H9 (cell line): Measurements from ENCODE around the gene LAMC2. TPM values are rescaled to one million over a fixed set of nuclear protein-coding genes. Genes with fewer than 3 reads are reported as not detected.

Source experiments
- DNase-seq: peaks from one replicate; pipeline ENCODE4 v3.0.0-alpha.2; 2017
- H2AFZ ChIP-seq: one replicate; pipeline ENCODE4 v1.6.1; 2013; ENCODE audit warnings: mild to moderate bottlenecking, low read length, control low read depth, moderate library complexity
- H2AK5ac ChIP-seq: 2 replicates; pipeline ENCODE4 v1.6.1; 2013; ENCODE audit warnings: low read length, control low read depth, mixed read lengths; ENCODE audit not compliant: insufficient read length
- H2BK120ac ChIP-seq: one replicate; pipeline ENCODE4 v1.6.1; 2013; ENCODE audit warnings: low read depth, mild to moderate bottlenecking, low read length, control low read depth, inconsistent platforms; ENCODE audit not compliant: poor library complexity, severe bottlenecking
- H2BK12ac ChIP-seq: 2 replicates; pipeline ENCODE4 v1.6.1; 2013; ENCODE audit warnings: low read length, control low read depth, mixed read lengths, low read depth; ENCODE audit not compliant: insufficient read length
- H2BK15ac ChIP-seq: 2 replicates; pipeline ENCODE4 v1.6.1; 2013; ENCODE audit warnings: low read depth, low read length, control low read depth
- H2BK20ac ChIP-seq: one replicate; pipeline ENCODE4 v1.6.1; 2013; ENCODE audit warnings: low read depth, mild to moderate bottlenecking, low read length, control low read depth, inconsistent platforms; ENCODE audit not compliant: poor library complexity, severe bottlenecking
- H2BK5ac ChIP-seq: 2 replicates; pipeline ENCODE4 v1.6.1; 2013; ENCODE audit warnings: low read length, control low read depth, mixed read lengths; ENCODE audit not compliant: insufficient read length
- H3K14ac ChIP-seq: 2 replicates; pipeline ENCODE4 v1.6.1; 2013; ENCODE audit warnings: low read length, control low read depth; ENCODE audit not compliant: insufficient read depth
- H3K18ac ChIP-seq: 2 replicates; pipeline ENCODE4 v1.6.1; 2013; ENCODE audit warnings: low read depth, mild to moderate bottlenecking, mixed read lengths, low read length, control low read depth; ENCODE audit not compliant: insufficient read length
- H3K23ac ChIP-seq: 2 replicates; pipeline ENCODE4 v1.6.1; 2013; ENCODE audit warnings: low read length, control low read depth, mixed read lengths, low read depth; ENCODE audit not compliant: insufficient read length
- H3K23me2 ChIP-seq: 2 replicates; pipeline ENCODE4 v1.6.1; 2013; ENCODE audit warnings: low read depth, mild to moderate bottlenecking, mixed read lengths, low read length, control low read depth; ENCODE audit not compliant: insufficient read length, poor library complexity, severe bottlenecking
- H3K27ac ChIP-seq: 2 replicates; pipeline ENCODE4 v1.5.1; 2013; ENCODE audit warnings: low read length, control low read depth, mixed read lengths, low read depth; ENCODE audit not compliant: insufficient read length
- H3K27me3 ChIP-seq: 2 replicates; pipeline ENCODE4 v1.6.1; 2013; ENCODE audit warnings: low read length, control low read depth, inconsistent platforms; ENCODE audit not compliant: insufficient read depth
- H3K4ac ChIP-seq: 2 replicates; pipeline ENCODE4 v1.6.1; 2013; ENCODE audit warnings: low read depth, mild to moderate bottlenecking, control low read depth, inconsistent platforms, low read length, moderate library complexity
- H3K4me1 ChIP-seq: 2 replicates; pipeline ENCODE4 v1.6.1; 2013; ENCODE audit warnings: low read length, control low read depth, inconsistent platforms; ENCODE audit not compliant: insufficient read depth
- H3K4me2 ChIP-seq: 2 replicates; pipeline ENCODE4 v1.6.1; 2013; ENCODE audit warnings: low read length, control low read depth, mixed read lengths; ENCODE audit not compliant: insufficient read length, insufficient read depth
- H3K56ac ChIP-seq: 2 replicates; pipeline ENCODE4 v1.6.1; 2013; ENCODE audit warnings: low read depth, mild to moderate bottlenecking, mixed read lengths, low read length, control low read depth; ENCODE audit not compliant: insufficient read length
- H3K79me1 ChIP-seq: 2 replicates; pipeline ENCODE4 v1.6.1; 2013; ENCODE audit warnings: low read depth, mild to moderate bottlenecking, moderate library complexity, low read length, control low read depth, inconsistent platforms; ENCODE audit not compliant: insufficient read depth, poor library complexity, severe bottlenecking
- H3K79me2 ChIP-seq: 2 replicates; pipeline ENCODE4 v1.6.1; 2013; ENCODE audit warnings: low read length, control low read depth, inconsistent platforms; ENCODE audit not compliant: insufficient read depth
- H3K9ac ChIP-seq: 2 replicates; pipeline ENCODE4 v1.6.1; 2013; ENCODE audit warnings: low read length, control low read depth, mixed read lengths; ENCODE audit not compliant: insufficient read length; ENCODE audit errors: extremely low read depth
- H3K9me3 ChIP-seq: one replicate; pipeline ENCODE4 v1.6.1; 2013; ENCODE audit warnings: low read depth, low read length, inconsistent platforms; ENCODE audit not compliant: control insufficient read depth
- H3T11ph ChIP-seq: one replicate; pipeline ENCODE4 v1.6.1; 2013; ENCODE audit warnings: mild to moderate bottlenecking, low read length, control low read depth, inconsistent platforms
- H4K20me1 ChIP-seq: one replicate; pipeline ENCODE4 v1.6.1; 2013; ENCODE audit not compliant: control insufficient read depth, insufficient read length, insufficient read depth
- H4K5ac ChIP-seq: 2 replicates; pipeline ENCODE4 v1.6.1; 2013; ENCODE audit warnings: low read depth, mild to moderate bottlenecking, mixed read lengths, low read length, control low read depth; ENCODE audit not compliant: insufficient read length
- H4K8ac ChIP-seq: replicated peaks from 2 replicates; pipeline ENCODE4 v1.6.1; 2013; ENCODE audit warnings: low read length, control low read depth, mixed read lengths, low read depth; ENCODE audit not compliant: insufficient read length
- H4K91ac ChIP-seq: 2 replicates; pipeline ENCODE4 v1.6.1; 2013; ENCODE audit warnings: low read depth, mild to moderate bottlenecking, moderate library complexity, mixed read lengths, low read length, control low read depth; ENCODE audit not compliant: insufficient read length
- H3K27ac Mint-ChIP-seq, 3 experiments: 2 replicates in 2 of 3; 3 replicates in 1 of 3; pipeline ENCODE4 v1.8.0; 2020 to 2021; ENCODE audit warnings: mixed read lengths in 3 of 3, mild to moderate bottlenecking in 1 of 3, moderate library complexity in 1 of 3
- H3K27me3 Mint-ChIP-seq: 2 replicates; pipeline ENCODE4 v1.8.0; 2021; ENCODE audit warnings: low read depth, mild to moderate bottlenecking, moderate library complexity, mixed read lengths
- H3K36me3 Mint-ChIP-seq, 3 experiments: 2 replicates in 2 of 3; 3 replicates in 1 of 3; pipeline ENCODE4 v1.8.0; 2020 to 2021; ENCODE audit warnings: low read depth in 3 of 3, mixed read lengths in 3 of 3; ENCODE audit not compliant: insufficient read depth in 1 of 3
- H3K4me1 Mint-ChIP-seq, 2 experiments: 2 replicates each; pipeline ENCODE4 v1.8.0; 2020; ENCODE audit warnings: mixed read lengths in 2 of 2
- H3K4me3 Mint-ChIP-seq, 2 experiments: 2 replicates in 1 of 2; 3 replicates in 1 of 2; pipeline ENCODE4 v1.8.0; 2020 to 2021; ENCODE audit warnings: mild to moderate bottlenecking in 2 of 2, mixed read lengths in 2 of 2, moderate library complexity in 1 of 2
- H3K9me3 Mint-ChIP-seq, 2 experiments: 2 replicates in 1 of 2; 3 replicates in 1 of 2; pipeline ENCODE4 v1.8.0; 2020; ENCODE audit warnings: mild to moderate bottlenecking in 2 of 2, mixed read lengths in 2 of 2, moderate library complexity in 1 of 2
- CTCF ChIP-seq: fragments of 200-600 bp; sonication (generic); conservative IDR thresholded peaks from 3 replicates; pipeline ENCODE4 v1.8.0; 2021; ENCODE audit warnings: antibody characterized with exemption, mild to moderate bottlenecking
- WGBS: extraction: QIAGEN DNeasy Blood & Tissue Kit; methylation state at CpG from one replicate; pipeline ENCODE4 v1.1.7; 2013; ENCODE audit warnings: missing lambda C conversion rate, low lambda C conversion rate, mixed read lengths; ENCODE audit not compliant: insufficient read length; ENCODE audit errors: extremely low coverage; 5-methylcytosine and 5-hydroxymethylcytosine counted together
- total RNA-seq: library from RNA; stranded (reverse); gene quantifications from 2 replicates; pipeline ENCODE4 v1.2.1, GENCODE V29; 2021

LAMC2 gene
- total RNA-seq, 1 experiment from 2014 or later: 7.4 TPM

GRCh38 chr1:183188240-183188639 lies 2.2 kb downstream of the LAMC2 start:
- no peak overlapping the region for H3K14ac ChIP-seq
- H2BK5ac ChIP-seq: no peak overlapping the region
- H4K20me1 ChIP-seq: no peaks in the 10 kb centered on the region
- Mint-ChIP-seq H3K27me3 (peaks cover 1% of the 10 kb centered on the region), H3K4me3 (no peak overlapping the region), H3K36me3 (no peaks in the 10 kb centered on the region), H3K9me3 (no peaks in the 10 kb centered on the region), H3K27ac (no peak overlapping the region), H3K4me1 (peaks cover 17% of the 10 kb centered on the region in 2 experiments)
- no peak overlapping the region for H4K91ac ChIP-seq
- no peak overlapping the region for H2BK120ac ChIP-seq
- H2AFZ ChIP-seq: no peak overlapping the region
- H3K79me2 ChIP-seq: no peaks in the 10 kb centered on the region
- no peak overlapping the region for H3K18ac ChIP-seq
- H3K79me1 ChIP-seq: no peaks in the 10 kb centered on the region
- H4K5ac ChIP-seq: no peak overlapping the region
- H3T11ph ChIP-seq: no peak overlapping the region
- peaks cover 4% of the 10 kb centered on the region for H3K23me2 ChIP-seq
- H2BK15ac ChIP-seq: no peak overlapping the region
- TF ChIP-seq CTCF: no peak
- no peak overlapping the region for H3K9ac ChIP-seq
- no peaks in the 10 kb centered on the region for H3K9me3 ChIP-seq
- no peak overlapping the region for H3K4me2 ChIP-seq
- no peak overlapping the region for H4K8ac ChIP-seq
- H3K27ac ChIP-seq: no peak overlapping the region
- no peak overlapping the region for H3K23ac ChIP-seq
- H2BK20ac ChIP-seq: no peak overlapping the region
- H2BK12ac ChIP-seq: no peak overlapping the region
- no peak overlapping the region for H3K56ac ChIP-seq
- DNase-seq: no peak
- peaks cover 7% of the 10 kb centered on the region for H3K4me1 ChIP-seq
- WGBS: no CpG with 5 or more reads among the region's 1 CpG
- H2AK5ac ChIP-seq: no peak overlapping the region
- H3K4ac ChIP-seq: no peak overlapping the region
- no peaks in the 10 kb centered on the region for H3K27me3 ChIP-seq
